Measurements from ENCODE around the gene TLE4.

DNA sequence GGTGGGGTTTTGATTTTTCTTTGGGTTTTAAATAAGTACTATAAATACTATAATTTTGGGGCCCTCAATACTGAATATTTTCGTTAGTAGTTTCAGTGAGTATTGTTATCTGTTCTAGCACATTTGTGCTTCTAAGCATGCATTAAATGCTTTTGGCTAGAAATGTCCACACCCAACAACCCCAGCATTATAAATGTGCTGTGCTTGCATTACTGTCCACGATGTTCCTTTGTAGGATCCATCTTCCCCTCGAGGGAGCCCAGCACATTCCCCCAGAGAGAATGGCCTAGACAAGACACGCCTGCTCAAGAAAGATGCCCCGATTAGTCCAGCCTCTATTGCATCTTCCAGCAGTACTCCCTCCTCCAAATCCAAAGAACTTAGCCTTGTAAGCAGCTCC, 134.7 kb downstream of the TLE4 start:
- TF ChIP-seq CTCF (IDR thresholded peaks at IDR 0.05; ENCODE audit: low read depth, low read length) (no peak), POLR2A (IDR thresholded peaks at IDR 0.05; ENCODE audit: extremely low read depth, insufficient read length) (no peak), MYC (IDR thresholded peaks at IDR 0.05; ENCODE audit: low read depth, low read length) (no peak)
- TF ChIP-seq, protein P1, sequence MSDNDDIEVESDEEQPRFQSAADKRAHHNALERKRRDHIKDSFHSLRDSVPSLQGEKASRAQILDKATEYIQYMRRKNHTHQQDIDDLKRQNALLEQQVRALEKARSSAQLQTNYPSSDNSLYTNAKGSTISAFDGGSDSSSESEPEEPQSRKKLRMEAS (IDR thresholded peaks at IDR 0.05; ENCODE audit: low read depth, low read length): no peak
